ENCODE data around the gene HPCAL1. TPM values are rescaled to one million over a fixed set of nuclear protein-coding genes. Genes with fewer than 3 reads are reported as not detected.

The HPCAL1 gene
- polyA plus RNA-seq, 1 donor from 2014 or later: 63.4 TPM

- Histone ChIP-seq H3K4me2 (ENCODE audit: low read length) (no peak overlapping the region), H4K20me1 (ENCODE audit: insufficient read depth) (no peaks in the 10 kb centered on the region), H3K36me3 (ENCODE audit: insufficient read depth, low read length) (no peaks in the 10 kb centered on the region), H3K9me2 (ENCODE audit: insufficient read depth, low read length) (no peaks in the 10 kb centered on the region), H3K27ac (ENCODE audit: low read length) (no peak overlapping the region), H3K4me3 (ENCODE audit: low read length) (no peak overlapping the region), H3K27me3 (ENCODE audit: insufficient read depth, low read depth, low read length) (no peaks in the 10 kb centered on the region), H3K9me3 (ENCODE audit: low read length) (no peaks in the 10 kb centered on the region), H3K9ac (ENCODE audit: low read length) (no peak overlapping the region), H3K79me2 (replicated peaks; ENCODE audit: insufficient read depth, low read length) (no peaks in the 10 kb centered on the region), H3F3A (ENCODE audit: insufficient read depth, low read length, poor library complexity, severe bottlenecking) (no peaks in the 10 kb centered on the region), H2AFZ (ENCODE audit: low read depth, low read length) (no peak overlapping the region)
- TF ChIP-seq RAD21 (conservative IDR thresholded peaks at IDR 0.05): no peak
- no peak for TF ChIP-seq EP300 (conservative IDR thresholded peaks at IDR 0.05; ENCODE audit: poor library complexity, severe bottlenecking)
- TF ChIP-seq MXI1 (conservative IDR thresholded peaks at IDR 0.05; ENCODE audit: poor library complexity, severe bottlenecking): no peak
- no peak for TF ChIP-seq EZH2 (IDR thresholded peaks at IDR 0.05; ENCODE audit: borderline replicate concordance, insufficient read depth, low read length, poor library complexity, severe bottlenecking)
- TF ChIP-seq CTCF (IDR thresholded peaks at IDR 0.05; ENCODE audit: poor library complexity, severe bottlenecking): no peak
- no peak for TF ChIP-seq REST (IDR thresholded peaks at IDR 0.05; ENCODE audit: borderline replicate concordance)
- TF ChIP-seq SMC3 (conservative IDR thresholded peaks at IDR 0.05; ENCODE audit: poor library complexity): no peak
- no peak for TF ChIP-seq POLR2AphosphoS5 (IDR thresholded peaks at IDR 0.05)
- TF ChIP-seq TAF1 (IDR thresholded peaks at IDR 0.05; ENCODE audit: low read depth): no peak
Observed at GRCh38 chr2:10422732-10423399, 120.2 kb downstream of the HPCAL1 start.

GRCh38 chr2:10423400-10423774 lies 120.7 kb downstream of the HPCAL1 start:
- no peak overlapping the region for H3K4me2 ChIP-seq (ENCODE audit: low read length)
- no peaks in the 10 kb centered on the region for H4K20me1 ChIP-seq (ENCODE audit: insufficient read depth)
- H3K27me3 ChIP-seq (ENCODE audit: insufficient read depth, low read depth, low read length): no peaks in the 10 kb centered on the region
- H3F3A ChIP-seq (ENCODE audit: insufficient read depth, low read length, poor library complexity, severe bottlenecking): no peaks in the 10 kb centered on the region
- H3K9ac ChIP-seq (ENCODE audit: low read length): no peak overlapping the region
- H3K4me3 ChIP-seq (ENCODE audit: low read length): no peak overlapping the region
- no peak overlapping the region for H3K27ac ChIP-seq (ENCODE audit: low read length)
- H3K36me3 ChIP-seq (ENCODE audit: insufficient read depth, low read length): no peaks in the 10 kb centered on the region
- H3K9me2 ChIP-seq (ENCODE audit: insufficient read depth, low read length): no peaks in the 10 kb centered on the region
- no peak overlapping the region for H2AFZ ChIP-seq (ENCODE audit: low read depth, low read length)
- H3K9me3 ChIP-seq (ENCODE audit: low read length): no peaks in the 10 kb centered on the region
- no peak for TF ChIP-seq MXI1 (conservative IDR thresholded peaks at IDR 0.05; ENCODE audit: poor library complexity, severe bottlenecking)
- TF ChIP-seq EP300 (conservative IDR thresholded peaks at IDR 0.05; ENCODE audit: poor library complexity, severe bottlenecking): no peak
- no peak for TF ChIP-seq CTCF (IDR thresholded peaks at IDR 0.05; ENCODE audit: poor library complexity, severe bottlenecking)
- no peak for TF ChIP-seq REST (IDR thresholded peaks at IDR 0.05; ENCODE audit: borderline replicate concordance)
- no peak for TF ChIP-seq SMC3 (conservative IDR thresholded peaks at IDR 0.05; ENCODE audit: poor library complexity)
- TF ChIP-seq EZH2 (IDR thresholded peaks at IDR 0.05; ENCODE audit: borderline replicate concordance, insufficient read depth, low read length, poor library complexity, severe bottlenecking): no peak
- no peaks in the 10 kb centered on the region for H3K79me2 ChIP-seq (replicated peaks; ENCODE audit: insufficient read depth, low read length)
